Smooth muscle cell (in vitro differentiated cells): ENCODE data around the gene FAM171A1. TPM values are rescaled to one million over a fixed set of nuclear protein-coding genes. Genes with fewer than 3 reads are reported as not detected.
"Not testable (repeated sequence)": the region's sequence is repeated elsewhere in the genome, so short reads cannot be mapped to it uniquely, and the experiment has no call there.

Source experiments
- DNase-seq: peaks from one replicate; lab custom pipeline; 2025; ENCODE audit not compliant: unreplicated experiment; lab: John Stamatoyannopoulos, UW
- H2AFZ ChIP-seq: fragments of 200-600 bp; sonication (generic); 2 replicates; pipeline ENCODE4 v1.6.0; 2016; ENCODE audit warnings: antibody characterized with exemption, low read depth, mild to moderate bottlenecking
- H3F3A ChIP-seq: fragments of 200-600 bp; sonication (generic); 2 replicates; pipeline ENCODE4 v1.6.0; 2017; ENCODE audit warnings: antibody characterized with exemption, low read depth
- H3K27ac ChIP-seq: fragments of 200-600 bp; sonication (generic); 2 replicates; pipeline ENCODE4 v1.5.1; 2016; ENCODE audit warnings: low read depth, mild to moderate bottlenecking
- H3K27me3 ChIP-seq: fragments of 200-600 bp; sonication (generic); 2 replicates; pipeline ENCODE4 v1.6.1; 2016; ENCODE audit warnings: low read depth, mild to moderate bottlenecking
- H3K36me3 ChIP-seq: fragments of 200-600 bp; sonication (generic); 2 replicates; pipeline ENCODE4 v1.5.1; 2016; ENCODE audit warnings: low read depth
- H3K4me1 ChIP-seq: fragments of 200-600 bp; sonication (generic); 2 replicates; pipeline ENCODE4 v1.5.1; 2016; ENCODE audit warnings: low read depth
- H3K4me2 ChIP-seq: fragments of 200-600 bp; sonication (generic); 2 replicates; pipeline ENCODE4 v1.6.0; 2016; ENCODE audit warnings: mild to moderate bottlenecking
- H3K4me3 ChIP-seq: fragments of 200-600 bp; sonication (generic); 2 replicates; pipeline ENCODE4 v1.5.1; 2016; ENCODE audit warnings: mild to moderate bottlenecking
- H3K79me2 ChIP-seq: fragments of 200-600 bp; sonication (generic); 2 replicates; pipeline ENCODE4 v1.6.0; 2016; ENCODE audit warnings: low read depth, mild to moderate bottlenecking
- H3K9ac ChIP-seq: fragments of 200-600 bp; sonication (generic); 2 replicates; pipeline ENCODE4 v1.6.0; 2016; ENCODE audit warnings: low read depth
- H3K9me3 ChIP-seq: fragments of 200-600 bp; sonication (generic); replicated peaks from 2 replicates; pipeline ENCODE4 v1.5.1; 2016; ENCODE audit warnings: low read depth
- H4K20me1 ChIP-seq: fragments of 200-600 bp; sonication (generic); 2 replicates; pipeline ENCODE4 v1.6.0; 2016; ENCODE audit warnings: low read depth
- WGBS: methylation state at CpG from one replicate; pipeline ENCODE4 v1.1.7; 2016; ENCODE audit warnings: low lambda C conversion rate; 5-methylcytosine and 5-hydroxymethylcytosine counted together
- polyA plus RNA-seq: library from polyadenylated mRNA; unstranded; fragments of >200 nt; fragmentation: Nextera tagmentation; extraction: Ambion mirVana; gene quantifications from 2 replicates; pipeline ENCODE4 v1.2.1, GENCODE V29; 2016
- total RNA-seq: library from RNA; depleted of rRNA; stranded (reverse); fragments of >200 nt; gene quantifications from 2 replicates; pipeline ENCODE4 v1.2.3, GENCODE V29; 2014
- TF ChIP-seq, protein P1 (sequence below): fragments of 200-600 bp; sonication (generic); IDR thresholded peaks from 2 replicates; pipeline ENCODE4 v1.5.1; 2017; ENCODE audit warnings: borderline replicate concordance, mild to moderate bottlenecking, antibody characterized with exemption; ENCODE audit not compliant: insufficient read depth, poor library complexity, severe bottlenecking

The FAM171A1 gene
- total and polyA plus RNA-seq, 2 experiments from 2014 or later: 25.5 to 37.2 TPM

DNA sequence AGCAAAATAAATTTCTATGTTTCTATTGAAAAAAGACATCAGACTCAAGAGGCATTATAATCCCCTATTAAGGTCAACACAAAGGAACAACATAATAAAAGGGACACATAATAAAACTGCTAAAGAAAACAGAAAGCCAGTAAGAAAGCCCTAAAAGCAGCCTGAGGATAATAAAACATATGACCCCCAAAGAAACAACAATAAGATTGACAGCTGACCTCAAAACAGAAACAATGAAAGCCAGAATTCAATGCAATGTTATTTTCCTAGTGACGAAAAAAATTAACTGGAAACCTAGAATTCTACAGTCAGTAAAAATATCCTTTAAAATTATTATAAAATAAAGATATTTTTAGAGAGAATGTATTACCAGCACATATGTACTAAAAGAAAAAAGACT is 44.9 kb upstream of the FAM171A1 start:
- H3K36me3 ChIP-seq: no peaks in the 10 kb centered on the region

DNA sequence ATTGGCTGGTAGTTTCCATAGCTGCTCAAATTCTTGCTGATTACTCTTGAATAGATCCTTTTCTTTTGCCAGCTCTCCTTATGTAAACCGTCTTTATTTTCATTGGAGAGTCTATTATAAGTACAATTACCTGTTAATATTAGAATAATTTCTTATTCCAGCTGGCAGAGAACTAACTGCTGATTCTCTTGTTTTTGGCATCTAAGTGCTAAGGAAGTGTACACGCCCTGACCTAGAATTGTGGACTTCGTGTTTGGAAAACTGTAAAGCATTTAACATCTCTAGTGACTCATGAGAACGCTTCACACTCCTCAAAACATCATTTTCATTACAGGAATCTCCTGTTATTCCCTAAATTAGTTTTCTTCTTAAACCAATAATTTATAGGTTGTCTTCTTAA is 39.9 kb upstream of the FAM171A1 start:
- Histone ChIP-seq H3K36me3 (no peaks in the 10 kb centered on the region), H3K4me3 (no peak overlapping the region), H3K79me2 (no peaks in the 10 kb centered on the region), H3K27me3 (no peaks in the 10 kb centered on the region), H3K4me1 (no peaks in the 10 kb centered on the region), H2AFZ (no peak overlapping the region), H3K9me3 (no peaks in the 10 kb centered on the region), H3F3A (no peaks in the 10 kb centered on the region), H3K27ac (no peak overlapping the region), H3K9ac (no peak overlapping the region), H4K20me1 (no peaks in the 10 kb centered on the region), H3K4me2 (no peak overlapping the region)
- TF ChIP-seq, protein P1, sequence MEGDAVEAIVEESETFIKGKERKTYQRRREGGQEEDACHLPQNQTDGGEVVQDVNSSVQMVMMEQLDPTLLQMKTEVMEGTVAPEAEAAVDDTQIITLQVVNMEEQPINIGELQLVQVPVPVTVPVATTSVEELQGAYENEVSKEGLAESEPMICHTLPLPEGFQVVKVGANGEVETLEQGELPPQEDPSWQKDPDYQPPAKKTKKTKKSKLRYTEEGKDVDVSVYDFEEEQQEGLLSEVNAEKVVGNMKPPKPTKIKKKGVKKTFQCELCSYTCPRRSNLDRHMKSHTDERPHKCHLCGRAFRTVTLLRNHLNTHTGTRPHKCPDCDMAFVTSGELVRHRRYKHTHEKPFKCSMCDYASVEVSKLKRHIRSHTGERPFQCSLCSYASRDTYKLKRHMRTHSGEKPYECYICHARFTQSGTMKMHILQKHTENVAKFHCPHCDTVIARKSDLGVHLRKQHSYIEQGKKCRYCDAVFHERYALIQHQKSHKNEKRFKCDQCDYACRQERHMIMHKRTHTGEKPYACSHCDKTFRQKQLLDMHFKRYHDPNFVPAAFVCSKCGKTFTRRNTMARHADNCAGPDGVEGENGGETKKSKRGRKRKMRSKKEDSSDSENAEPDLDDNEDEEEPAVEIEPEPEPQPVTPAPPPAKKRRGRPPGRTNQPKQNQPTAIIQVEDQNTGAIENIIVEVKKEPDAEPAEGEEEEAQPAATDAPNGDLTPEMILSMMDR: no peak
- 83% methylated on average over 4 of the region's 4 CpGs for WGBS
- DNase-seq: no peak

More for the DNA sequence above, 44.9 kb upstream of the FAM171A1 start:
- Histone ChIP-seq H3K79me2 (no peaks in the 10 kb centered on the region), H3K9ac (no peak overlapping the region), H4K20me1 (no peaks in the 10 kb centered on the region), H3F3A (no peaks in the 10 kb centered on the region), H3K27me3 (no peaks in the 10 kb centered on the region), H3K4me3 (no peak overlapping the region), H2AFZ (no peak overlapping the region), H3K27ac (no peak overlapping the region), H3K9me3 (no peaks in the 10 kb centered on the region), H3K4me2 (no peak overlapping the region), H3K4me1 (no peaks in the 10 kb centered on the region)
- DNase-seq: no peak
- TF ChIP-seq, protein P1: no peak
- 83% methylated on average over 1 of the region's 1 CpG for WGBS

DNA sequence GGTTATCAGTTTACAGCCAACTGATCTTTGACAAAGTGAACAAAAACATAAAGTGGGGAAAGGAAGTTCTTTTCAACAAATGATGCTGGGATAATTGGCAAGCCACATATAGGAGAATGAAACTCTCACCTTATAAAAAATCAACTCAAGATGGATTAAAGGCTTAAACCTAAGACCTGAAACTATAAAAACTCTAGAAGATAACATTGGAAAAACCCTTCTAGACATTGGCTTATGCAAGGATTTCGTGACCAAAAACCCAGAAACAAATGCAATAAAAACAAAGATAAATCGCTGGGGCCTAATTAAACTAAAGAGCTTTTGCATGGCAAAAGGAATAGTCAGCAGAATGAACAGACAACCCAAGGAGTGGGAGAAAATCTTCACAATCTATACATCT is 38.3 kb upstream of the FAM171A1 start:
- not testable (repeated sequence) for H4K20me1 ChIP-seq, DNase-seq, H3K36me3 ChIP-seq, H3K27me3 ChIP-seq, H3K9ac ChIP-seq, H3F3A ChIP-seq, H3K9me3 ChIP-seq, H3K4me2 ChIP-seq, H3K4me3 ChIP-seq, H3K4me1 ChIP-seq, H2AFZ ChIP-seq, H3K27ac ChIP-seq, H3K79me2 ChIP-seq
- whole genome bisulfite sequencing: 25% methylated on average over 2 of the region's 2 CpGs

DNA sequence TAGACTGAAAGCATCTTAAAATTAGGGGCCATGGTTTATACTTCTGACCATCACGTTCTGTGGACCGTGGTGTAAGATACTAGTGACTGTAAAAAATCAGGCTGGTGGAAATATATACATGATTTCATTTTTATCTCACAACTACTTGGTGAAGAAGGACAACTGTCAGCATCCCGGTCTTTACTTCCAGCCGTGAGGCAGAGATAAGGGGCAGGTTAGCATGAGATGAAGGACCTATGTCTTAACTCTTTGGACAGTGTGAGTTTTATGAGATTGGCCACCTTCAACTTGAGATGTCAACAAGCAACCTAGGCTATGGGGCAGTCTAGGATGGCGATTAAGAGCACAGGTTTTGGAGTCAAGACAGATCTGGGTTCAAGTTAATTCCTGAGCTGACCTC is 37.5 kb upstream of the FAM171A1 start:
- H3K27me3 ChIP-seq: no peaks in the 10 kb centered on the region
- no peak overlapping the region for H3K4me2 ChIP-seq
- no peak for DNase-seq
- H3F3A ChIP-seq: no peaks in the 10 kb centered on the region
- H3K36me3 ChIP-seq: no peaks in the 10 kb centered on the region
- 85% methylated on average over 5 of the region's 5 CpGs for WGBS
- no peak overlapping the region for H2AFZ ChIP-seq
- no peaks in the 10 kb centered on the region for H3K79me2 ChIP-seq
- H3K27ac ChIP-seq: no peak overlapping the region
- no peak overlapping the region for H3K9ac ChIP-seq
- no peaks in the 10 kb centered on the region for H3K9me3 ChIP-seq
- TF ChIP-seq, protein P1: no peak
- no peak overlapping the region for H3K4me3 ChIP-seq
- H4K20me1 ChIP-seq: no peaks in the 10 kb centered on the region
- no peaks in the 10 kb centered on the region for H3K4me1 ChIP-seq
